GM13977 (cell line): Measurements from ENCODE around the gene SIDT1.

Source experiments
- DNase-seq: peaks from one replicate; pipeline ENCODE4 v3.0.0; 2012; ENCODE audit warnings: low spot score
- in situ Hi-C: fragments of 300-500 bp; cut with MboI; formaldehyde crosslinking; loops from one replicate; pipeline ENCODE4 v1.12.0; 2022; ENCODE audit warnings: low sequenced_read_pairs, low pct_unique_long_range_greater_than_20kb, mixed read lengths, inconsistent platforms; ENCODE audit not compliant: unreplicated experiment
- TF ChIP-seq, protein P1 (sequence below): IDR thresholded peaks from 2 replicates; pipeline ENCODE4 v1.5.1; 2012; ENCODE audit warnings: mild to moderate bottlenecking, control low read depth; ENCODE audit not compliant: insufficient read depth; ENCODE audit errors: extremely low read depth, missing control alignments

Gene SIDT1

DNA sequence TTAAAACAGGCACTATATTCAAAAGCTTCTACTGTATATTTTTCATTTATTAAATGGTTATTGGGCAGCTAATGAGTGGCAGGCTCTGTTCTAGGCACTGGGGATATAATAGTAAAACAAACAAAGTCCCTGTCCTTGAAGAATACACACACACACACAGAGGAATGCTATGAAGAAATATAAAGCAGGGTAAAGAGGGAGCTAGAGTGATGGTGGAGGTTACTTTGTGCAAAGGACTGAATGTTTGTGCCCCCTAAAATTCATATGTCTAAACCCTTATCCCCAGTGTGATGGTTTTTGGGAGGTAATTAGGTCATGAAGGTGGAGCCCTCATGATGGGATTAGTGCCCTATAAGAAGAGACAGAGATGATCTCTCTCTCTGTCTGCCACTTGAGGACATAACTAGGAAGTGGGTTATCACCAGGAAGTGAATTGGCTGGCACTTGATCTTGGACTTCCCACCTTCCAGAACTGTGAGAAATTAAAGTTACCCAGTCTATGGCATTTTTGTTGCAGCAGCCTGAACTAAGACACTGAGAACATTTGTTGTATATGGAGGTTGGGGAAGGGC is 132.3 kb downstream of the SIDT1 start:
- in situ Hi-C loops = no loop called here
- TF ChIP-seq, protein P1, sequence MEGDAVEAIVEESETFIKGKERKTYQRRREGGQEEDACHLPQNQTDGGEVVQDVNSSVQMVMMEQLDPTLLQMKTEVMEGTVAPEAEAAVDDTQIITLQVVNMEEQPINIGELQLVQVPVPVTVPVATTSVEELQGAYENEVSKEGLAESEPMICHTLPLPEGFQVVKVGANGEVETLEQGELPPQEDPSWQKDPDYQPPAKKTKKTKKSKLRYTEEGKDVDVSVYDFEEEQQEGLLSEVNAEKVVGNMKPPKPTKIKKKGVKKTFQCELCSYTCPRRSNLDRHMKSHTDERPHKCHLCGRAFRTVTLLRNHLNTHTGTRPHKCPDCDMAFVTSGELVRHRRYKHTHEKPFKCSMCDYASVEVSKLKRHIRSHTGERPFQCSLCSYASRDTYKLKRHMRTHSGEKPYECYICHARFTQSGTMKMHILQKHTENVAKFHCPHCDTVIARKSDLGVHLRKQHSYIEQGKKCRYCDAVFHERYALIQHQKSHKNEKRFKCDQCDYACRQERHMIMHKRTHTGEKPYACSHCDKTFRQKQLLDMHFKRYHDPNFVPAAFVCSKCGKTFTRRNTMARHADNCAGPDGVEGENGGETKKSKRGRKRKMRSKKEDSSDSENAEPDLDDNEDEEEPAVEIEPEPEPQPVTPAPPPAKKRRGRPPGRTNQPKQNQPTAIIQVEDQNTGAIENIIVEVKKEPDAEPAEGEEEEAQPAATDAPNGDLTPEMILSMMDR = no peak
- DNase-seq = no peak

DNA sequence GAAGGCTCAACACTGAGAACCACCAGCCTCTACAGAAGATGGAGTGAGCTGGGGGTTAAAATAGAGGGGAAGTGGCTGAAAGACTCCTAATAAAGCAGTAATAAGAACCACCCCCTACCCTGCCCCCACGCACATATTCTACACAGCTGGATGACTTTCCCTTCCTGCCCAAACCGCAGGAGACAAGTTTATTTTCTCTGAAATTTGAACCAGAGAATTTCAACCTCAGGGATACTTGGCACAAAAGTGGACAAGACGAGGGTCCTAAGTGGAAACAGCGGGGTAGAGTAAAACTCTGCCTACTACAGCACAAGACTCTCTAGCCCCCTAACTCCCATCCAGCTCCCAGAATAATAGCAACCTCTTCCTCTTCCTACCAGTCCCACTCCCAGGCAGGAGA is 135.7 kb downstream of the SIDT1 start:
- in situ Hi-C loops = no loop called here
- TF ChIP-seq, protein P1 = no peak

DNA sequence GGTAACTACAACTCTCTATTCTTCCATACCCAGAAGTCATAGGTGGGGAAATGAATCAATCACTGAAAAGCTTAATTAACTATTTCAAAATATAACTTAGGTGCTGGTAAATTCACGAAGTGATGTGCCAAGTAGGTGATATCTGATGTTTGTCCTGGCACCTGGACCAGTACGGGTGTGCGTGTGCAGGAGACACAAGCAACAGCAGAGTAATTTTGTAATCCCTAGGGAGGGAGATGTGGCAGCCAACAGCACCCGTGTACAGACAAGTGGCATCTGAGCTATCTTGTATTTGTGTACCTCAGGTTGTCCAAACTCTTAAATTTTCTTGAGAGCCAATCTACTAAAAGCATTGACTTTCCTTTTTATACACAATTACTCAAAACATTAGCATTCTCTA is 141.2 kb downstream of the SIDT1 start:
- no peak for DNase-seq
- TF ChIP-seq, protein P1 = no peak
- in situ Hi-C loops = no loop called here

More for the DNA sequence above, 135.7 kb downstream of the SIDT1 start:
- DNase-seq = no peak

DNA sequence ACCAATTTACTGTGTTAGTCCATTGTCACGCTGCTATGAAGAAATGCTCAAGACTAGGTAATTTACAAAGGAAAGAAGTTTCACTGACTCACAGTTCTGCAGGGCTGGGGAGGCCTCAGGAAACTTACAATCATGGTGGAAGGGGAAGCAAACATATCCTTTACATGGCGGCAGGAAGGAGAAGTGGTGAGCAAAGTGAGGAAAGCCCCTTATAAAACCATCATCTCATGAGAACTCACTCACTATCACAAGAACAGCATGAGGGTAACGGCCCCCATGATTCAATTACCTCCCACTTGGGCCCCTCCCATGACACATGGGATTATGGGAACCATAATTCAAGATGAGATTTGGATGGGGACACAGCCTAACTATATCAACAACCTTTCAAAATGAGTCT is 143.9 kb downstream of the SIDT1 start:
- TF ChIP-seq, protein P1 = no peak

DNA sequence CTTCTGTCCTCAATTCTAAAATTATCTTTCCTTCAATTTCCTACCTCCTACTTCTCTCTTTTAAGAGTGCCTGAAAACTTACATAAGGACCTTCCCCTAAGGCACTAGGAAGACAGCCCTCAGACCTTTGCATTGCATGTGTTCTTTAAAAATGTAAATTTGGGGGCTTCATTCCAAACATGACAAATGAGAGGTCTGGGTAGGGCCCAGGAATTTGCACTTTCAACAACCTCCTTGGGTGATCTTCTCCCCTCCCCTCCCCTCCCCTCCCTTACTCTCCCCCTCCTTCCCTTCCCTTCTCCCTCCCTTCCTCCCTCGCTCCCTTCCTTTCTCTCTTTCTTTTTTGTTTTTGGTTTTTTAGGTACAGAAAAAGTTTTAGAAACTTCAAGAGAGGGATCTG is 145.4 kb downstream of the SIDT1 start:
- TF ChIP-seq, protein P1 = no peak
- no peak for DNase-seq
- in situ Hi-C loops = no loop called here

More for the DNA sequence above, 143.9 kb downstream of the SIDT1 start:
- in situ Hi-C loops = no loop called here
- no peak for DNase-seq

DNA sequence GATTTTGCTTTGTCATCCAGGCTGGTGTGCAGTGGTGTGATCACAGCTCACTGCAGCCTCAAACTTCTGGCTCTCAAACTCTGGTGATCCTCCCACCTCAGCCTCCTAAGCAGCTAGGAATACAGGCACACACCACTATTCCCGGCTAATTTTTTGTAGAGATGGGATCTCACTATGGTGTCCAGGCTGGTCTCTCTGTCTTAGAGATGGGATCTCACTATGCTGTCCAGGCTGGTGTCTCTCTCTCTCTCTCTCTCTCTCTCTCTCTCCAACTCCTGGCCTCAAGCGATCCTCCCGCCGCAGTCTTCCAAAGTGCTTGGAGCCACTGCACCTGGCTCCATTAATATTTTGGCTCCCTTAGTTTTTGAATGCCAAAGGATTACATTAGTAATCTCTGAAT is 146.4 kb downstream of the SIDT1 start:
- no peak for DNase-seq
- TF ChIP-seq, protein P1 = no peak
- in situ Hi-C loops = no loop called here
